Measurements from ENCODE around the gene SMARCD1. TPM values are rescaled to one million over a fixed set of nuclear protein-coding genes. Genes with fewer than 3 reads are reported as not detected.

The SMARCD1 gene
- total RNA-seq, 1 experiment from 2014 or later = 84.9 TPM

DNA sequence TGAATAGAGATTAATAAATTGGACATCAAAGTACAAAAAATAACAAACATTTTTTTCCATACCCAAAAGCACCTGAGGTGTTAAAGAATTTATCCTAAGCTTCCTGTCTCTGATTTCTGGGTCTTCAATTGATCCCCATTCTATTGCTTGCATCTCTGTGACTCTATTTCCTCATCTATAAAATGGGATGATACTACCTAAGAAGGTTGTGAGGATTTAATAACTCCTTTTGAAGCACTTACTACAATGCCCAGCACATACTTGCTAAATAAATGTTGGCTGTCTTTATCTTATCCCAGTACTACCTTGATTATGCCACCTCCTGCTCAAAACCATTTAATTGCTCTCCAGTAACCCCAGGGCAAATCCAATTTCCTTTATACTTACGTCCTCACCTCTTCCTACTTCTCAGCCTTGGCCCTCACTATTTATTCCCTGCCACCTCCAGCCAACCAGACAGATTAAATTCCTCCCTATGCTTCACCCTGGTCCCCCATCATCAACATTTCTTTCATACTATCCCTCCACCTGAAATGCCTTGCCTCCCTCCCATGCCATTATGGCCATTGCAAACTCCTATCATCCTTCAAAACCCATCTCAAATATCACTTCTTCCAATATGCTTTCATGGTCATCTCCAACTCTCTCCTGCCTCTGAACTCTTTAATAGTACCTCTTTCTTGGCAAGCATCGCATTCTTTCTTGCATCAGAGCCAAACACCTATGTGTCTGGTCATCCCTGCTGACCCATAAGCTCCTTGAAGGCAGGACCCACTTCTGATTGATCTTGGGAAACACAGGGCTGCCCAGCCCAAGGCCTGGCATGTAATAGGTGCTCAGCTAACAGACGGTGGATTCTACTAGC is 35.7 kb upstream of the SMARCD1 start:
- DNase-seq (ENCODE audit: low read depth, low spot score) = no peak
- ChIA-PET CTCF (interaction anchor here (0.6 kb wide), 4 partner anchors 25 to 271 kb away, joined by 3 to 5 read pairs (median 4); no protein-coding TSS in a partner anchor), POLR2A (interaction anchor here (0.6 kb wide), 1 partner anchor 20 kb away, joined by 9 read pairs; no protein-coding TSS in a partner anchor)
- TF ChIP-seq POLR2AphosphoS5 (IDR thresholded peaks at IDR 0.05; ENCODE audit: low read depth, low read length) (no peak), TCF7L2 (IDR thresholded peaks at IDR 0.05; ENCODE audit: low read depth, low read length) (no peak)
- intact Hi-C loops (cut with micrococcal nuclease; ENCODE audit: unreplicated experiment) (loop anchor here (10.0 kb wide), 1 partner anchor 185 kb away; no protein-coding TSS in a partner anchor), in situ Hi-C loops (cut with HindIII; ENCODE audit: low pct_unique_long_range_greater_than_20kb, low sequenced_read_pairs) (no loop called here)
- no TSS peak for BruUV-seq (replicated peaks)
- Histone ChIP-seq H3K36me3 (ENCODE audit: control insufficient read depth, insufficient read depth, low read length) (no peaks in the 10 kb centered on the region), H3K27ac (ENCODE audit: low read length) (no peak overlapping the region), H3K27me3 (ENCODE audit: control insufficient read depth, insufficient read depth, low read length) (no peaks in the 10 kb centered on the region), H3K9me3 (ENCODE audit: control insufficient read depth, insufficient read depth, low read depth, low read length) (no peaks in the 10 kb centered on the region), H3K4me3 (ENCODE audit: low read depth in 2 of 2, low read length in 2 of 2) (no peak overlapping the region), H3K4me1 (ENCODE audit: control insufficient read depth, insufficient read depth, low read length) (no peaks in the 10 kb centered on the region)
- no peak for ATAC-seq

DNA sequence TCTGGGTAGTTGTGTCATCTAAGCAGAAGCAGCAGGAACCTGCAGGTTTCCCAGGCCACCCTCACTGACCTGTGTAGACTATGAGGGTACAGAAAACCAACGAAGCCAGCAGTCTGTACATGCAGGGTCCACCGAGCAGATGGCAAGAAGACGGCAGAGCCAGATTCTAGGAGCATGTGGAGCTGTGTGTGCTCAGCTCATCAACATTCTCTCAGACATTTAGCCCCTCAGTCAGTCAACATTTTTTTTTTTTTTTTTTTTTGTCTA is 35.1 kb upstream of the SMARCD1 start:
- in situ Hi-C loops (cut with HindIII; ENCODE audit: low pct_unique_long_range_greater_than_20kb, low sequenced_read_pairs) (no loop called here), intact Hi-C loops (cut with micrococcal nuclease; ENCODE audit: unreplicated experiment) (loop anchor here (10.0 kb wide), 1 partner anchor 185 kb away; no protein-coding TSS in a partner anchor)
- POLR2A ChIA-PET = interaction anchor here (0.6 kb wide), 1 partner anchor 20 kb away, joined by 9 read pairs; no protein-coding TSS in a partner anchor
- ATAC-seq (no peak), DNase-seq (ENCODE audit: low read depth, low spot score) (no peak)
- CTCF ChIA-PET = interaction anchor here (0.6 kb wide), 4 partner anchors 25 to 272 kb away, joined by 3 to 5 read pairs (median 4); no protein-coding TSS in a partner anchor
- no TSS peak for BruUV-seq (replicated peaks)
- Histone ChIP-seq H3K36me3 (ENCODE audit: control insufficient read depth, insufficient read depth, low read length) (no peaks in the 10 kb centered on the region), H3K9me3 (ENCODE audit: control insufficient read depth, insufficient read depth, low read depth, low read length) (no peaks in the 10 kb centered on the region), H3K4me1 (ENCODE audit: control insufficient read depth, insufficient read depth, low read length) (no peaks in the 10 kb centered on the region), H3K4me3 (ENCODE audit: low read depth in 2 of 2, low read length in 2 of 2) (no peak overlapping the region), H3K27me3 (ENCODE audit: control insufficient read depth, insufficient read depth, low read length) (no peaks in the 10 kb centered on the region), H3K27ac (ENCODE audit: low read length) (no peak overlapping the region)
- TF ChIP-seq, protein P1, sequence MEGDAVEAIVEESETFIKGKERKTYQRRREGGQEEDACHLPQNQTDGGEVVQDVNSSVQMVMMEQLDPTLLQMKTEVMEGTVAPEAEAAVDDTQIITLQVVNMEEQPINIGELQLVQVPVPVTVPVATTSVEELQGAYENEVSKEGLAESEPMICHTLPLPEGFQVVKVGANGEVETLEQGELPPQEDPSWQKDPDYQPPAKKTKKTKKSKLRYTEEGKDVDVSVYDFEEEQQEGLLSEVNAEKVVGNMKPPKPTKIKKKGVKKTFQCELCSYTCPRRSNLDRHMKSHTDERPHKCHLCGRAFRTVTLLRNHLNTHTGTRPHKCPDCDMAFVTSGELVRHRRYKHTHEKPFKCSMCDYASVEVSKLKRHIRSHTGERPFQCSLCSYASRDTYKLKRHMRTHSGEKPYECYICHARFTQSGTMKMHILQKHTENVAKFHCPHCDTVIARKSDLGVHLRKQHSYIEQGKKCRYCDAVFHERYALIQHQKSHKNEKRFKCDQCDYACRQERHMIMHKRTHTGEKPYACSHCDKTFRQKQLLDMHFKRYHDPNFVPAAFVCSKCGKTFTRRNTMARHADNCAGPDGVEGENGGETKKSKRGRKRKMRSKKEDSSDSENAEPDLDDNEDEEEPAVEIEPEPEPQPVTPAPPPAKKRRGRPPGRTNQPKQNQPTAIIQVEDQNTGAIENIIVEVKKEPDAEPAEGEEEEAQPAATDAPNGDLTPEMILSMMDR (IDR thresholded peaks at IDR 0.05) = no peak
- TF ChIP-seq POLR2AphosphoS5 (IDR thresholded peaks at IDR 0.05; ENCODE audit: low read depth, low read length) (no peak), TCF7L2 (IDR thresholded peaks at IDR 0.05; ENCODE audit: low read depth, low read length) (no peak), SIN3A (IDR thresholded peaks at IDR 0.05; ENCODE audit: borderline replicate concordance, insufficient read depth, low read depth, low read length) (no peak)
- TF ChIP-seq, protein P2, sequence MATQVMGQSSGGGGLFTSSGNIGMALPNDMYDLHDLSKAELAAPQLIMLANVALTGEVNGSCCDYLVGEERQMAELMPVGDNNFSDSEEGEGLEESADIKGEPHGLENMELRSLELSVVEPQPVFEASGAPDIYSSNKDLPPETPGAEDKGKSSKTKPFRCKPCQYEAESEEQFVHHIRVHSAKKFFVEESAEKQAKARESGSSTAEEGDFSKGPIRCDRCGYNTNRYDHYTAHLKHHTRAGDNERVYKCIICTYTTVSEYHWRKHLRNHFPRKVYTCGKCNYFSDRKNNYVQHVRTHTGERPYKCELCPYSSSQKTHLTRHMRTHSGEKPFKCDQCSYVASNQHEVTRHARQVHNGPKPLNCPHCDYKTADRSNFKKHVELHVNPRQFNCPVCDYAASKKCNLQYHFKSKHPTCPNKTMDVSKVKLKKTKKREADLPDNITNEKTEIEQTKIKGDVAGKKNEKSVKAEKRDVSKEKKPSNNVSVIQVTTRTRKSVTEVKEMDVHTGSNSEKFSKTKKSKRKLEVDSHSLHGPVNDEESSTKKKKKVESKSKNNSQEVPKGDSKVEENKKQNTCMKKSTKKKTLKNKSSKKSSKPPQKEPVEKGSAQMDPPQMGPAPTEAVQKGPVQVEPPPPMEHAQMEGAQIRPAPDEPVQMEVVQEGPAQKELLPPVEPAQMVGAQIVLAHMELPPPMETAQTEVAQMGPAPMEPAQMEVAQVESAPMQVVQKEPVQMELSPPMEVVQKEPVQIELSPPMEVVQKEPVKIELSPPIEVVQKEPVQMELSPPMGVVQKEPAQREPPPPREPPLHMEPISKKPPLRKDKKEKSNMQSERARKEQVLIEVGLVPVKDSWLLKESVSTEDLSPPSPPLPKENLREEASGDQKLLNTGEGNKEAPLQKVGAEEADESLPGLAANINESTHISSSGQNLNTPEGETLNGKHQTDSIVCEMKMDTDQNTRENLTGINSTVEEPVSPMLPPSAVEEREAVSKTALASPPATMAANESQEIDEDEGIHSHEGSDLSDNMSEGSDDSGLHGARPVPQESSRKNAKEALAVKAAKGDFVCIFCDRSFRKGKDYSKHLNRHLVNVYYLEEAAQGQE (IDR thresholded peaks at IDR 0.05; ENCODE audit: insufficient read depth in 1 of 2, low read depth in 2 of 2, low read length in 1 of 2) = no peak

All from Panc1 (cell line).